ENCODE data around the gene HPCA.
A peak's percentile ranks its signal among the peaks of the same experiment; 100 is the strongest.

Gene HPCA

GRCh38 chr1:32872192-32872460 is 14.2 kb upstream of the HPCA start:
- Histone ChIP-seq H2AFZ (ENCODE audit: low read depth) (no peak overlapping the region), H3K9ac (no peak overlapping the region), H3K4me1 (ENCODE audit: low read depth, poor library complexity, severe bottlenecking) (peaks cover 5% of the 10 kb centered on the region), H3K27me3 (ENCODE audit: insufficient read depth, low read depth) (no peaks in the 10 kb centered on the region), H3K4me2 (no peak overlapping the region), H3K36me3 (ENCODE audit: insufficient read depth) (no peaks in the 10 kb centered on the region), H3K27ac (no peak overlapping the region), H3K79me2 (ENCODE audit: insufficient read depth, low read depth) (no peaks in the 10 kb centered on the region), H4K20me1 (ENCODE audit: insufficient read depth) (no peaks in the 10 kb centered on the region), H3K4me3 (IDR thresholded peaks at IDR 0.05; ENCODE audit: insufficient read depth, low read depth, low read length) (no peak overlapping the region)
- TF ChIP-seq, protein P1, sequence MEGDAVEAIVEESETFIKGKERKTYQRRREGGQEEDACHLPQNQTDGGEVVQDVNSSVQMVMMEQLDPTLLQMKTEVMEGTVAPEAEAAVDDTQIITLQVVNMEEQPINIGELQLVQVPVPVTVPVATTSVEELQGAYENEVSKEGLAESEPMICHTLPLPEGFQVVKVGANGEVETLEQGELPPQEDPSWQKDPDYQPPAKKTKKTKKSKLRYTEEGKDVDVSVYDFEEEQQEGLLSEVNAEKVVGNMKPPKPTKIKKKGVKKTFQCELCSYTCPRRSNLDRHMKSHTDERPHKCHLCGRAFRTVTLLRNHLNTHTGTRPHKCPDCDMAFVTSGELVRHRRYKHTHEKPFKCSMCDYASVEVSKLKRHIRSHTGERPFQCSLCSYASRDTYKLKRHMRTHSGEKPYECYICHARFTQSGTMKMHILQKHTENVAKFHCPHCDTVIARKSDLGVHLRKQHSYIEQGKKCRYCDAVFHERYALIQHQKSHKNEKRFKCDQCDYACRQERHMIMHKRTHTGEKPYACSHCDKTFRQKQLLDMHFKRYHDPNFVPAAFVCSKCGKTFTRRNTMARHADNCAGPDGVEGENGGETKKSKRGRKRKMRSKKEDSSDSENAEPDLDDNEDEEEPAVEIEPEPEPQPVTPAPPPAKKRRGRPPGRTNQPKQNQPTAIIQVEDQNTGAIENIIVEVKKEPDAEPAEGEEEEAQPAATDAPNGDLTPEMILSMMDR (conservative IDR thresholded peaks at IDR 0.05; ENCODE audit: low read depth, low read length) = no peak

- H3K4me1 ChIP-seq (ENCODE audit: low read depth, poor library complexity, severe bottlenecking) = peaks cover 5% of the 10 kb centered on the region
- no peak overlapping the region for H2AFZ ChIP-seq (ENCODE audit: low read depth)
- no peak overlapping the region for H3K4me3 ChIP-seq (IDR thresholded peaks at IDR 0.05; ENCODE audit: insufficient read depth, low read depth, low read length)
- H3K27me3 ChIP-seq (ENCODE audit: insufficient read depth, low read depth) = no peaks in the 10 kb centered on the region
- no peak overlapping the region for H3K27ac ChIP-seq
- H3K9ac ChIP-seq = no peak overlapping the region
- H3K4me2 ChIP-seq = no peak overlapping the region
- no peaks in the 10 kb centered on the region for H3K79me2 ChIP-seq (ENCODE audit: insufficient read depth, low read depth)
- no peaks in the 10 kb centered on the region for H3K36me3 ChIP-seq (ENCODE audit: insufficient read depth)
- no peaks in the 10 kb centered on the region for H4K20me1 ChIP-seq (ENCODE audit: insufficient read depth)
- TF ChIP-seq, protein P1 (conservative IDR thresholded peaks at IDR 0.05; ENCODE audit: low read depth, low read length) = no peak
These were observed 12.8 kb upstream of the HPCA start for GRCh38 chr1:32873484-32873883.

DNA sequence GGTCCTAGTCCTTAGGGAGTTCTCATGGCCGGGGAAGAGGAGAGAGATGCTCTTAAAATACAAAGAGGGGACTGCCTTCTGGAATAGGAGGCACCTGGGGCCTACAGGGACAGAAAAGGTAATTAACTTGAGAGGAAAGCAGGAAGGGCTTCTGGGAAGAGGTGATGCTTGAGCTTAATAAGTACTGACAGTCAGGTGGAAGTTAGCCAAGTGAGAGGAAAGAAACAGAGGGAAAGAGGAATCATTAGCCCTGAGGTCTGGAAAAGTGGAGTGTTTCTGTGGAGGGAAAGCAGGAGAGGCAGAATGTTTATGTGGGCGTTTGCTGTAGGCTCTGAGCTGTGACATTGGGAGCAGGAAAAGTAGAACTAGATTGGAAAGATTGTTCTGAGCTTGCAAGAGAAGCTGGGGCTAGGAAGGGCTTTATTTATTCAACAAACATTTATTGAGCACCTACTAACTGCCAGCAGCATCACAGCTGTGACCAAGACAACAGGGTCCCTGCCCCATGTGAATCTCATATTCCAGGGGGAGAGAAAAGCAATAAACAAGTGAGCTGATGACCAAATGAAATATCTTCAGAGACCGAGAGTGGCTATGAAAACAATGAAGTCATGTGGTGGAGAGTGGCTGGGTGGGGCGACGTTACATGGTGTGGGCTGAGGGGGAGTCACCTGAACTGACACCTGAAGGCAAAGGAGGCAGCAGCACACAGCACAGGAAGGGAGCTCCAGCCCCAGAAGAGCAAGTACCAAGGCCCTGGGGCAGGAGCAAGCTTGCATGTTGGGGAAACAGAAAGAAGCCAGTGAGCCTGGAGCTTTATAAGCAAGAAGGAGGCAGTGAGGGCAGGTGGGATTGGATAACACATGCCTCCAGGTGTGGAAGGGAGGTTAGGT is 11.2 kb upstream of the HPCA start:
- Histone ChIP-seq H3K27me3 (ENCODE audit: insufficient read depth, low read depth) (no peaks in the 10 kb centered on the region), H3K4me2 (no peak overlapping the region), H4K20me1 (ENCODE audit: insufficient read depth) (no peaks in the 10 kb centered on the region), H3K9ac (no peak overlapping the region), H3K4me1 (ENCODE audit: low read depth, poor library complexity, severe bottlenecking) (peaks cover 5% of the 10 kb centered on the region), H3K4me3 (IDR thresholded peaks at IDR 0.05; ENCODE audit: insufficient read depth, low read depth, low read length) (no peak overlapping the region), H3K79me2 (ENCODE audit: insufficient read depth, low read depth) (no peaks in the 10 kb centered on the region), H3K27ac (no peak overlapping the region), H3K36me3 (ENCODE audit: insufficient read depth) (no peaks in the 10 kb centered on the region), H2AFZ (ENCODE audit: low read depth) (no peak overlapping the region)
- TF ChIP-seq, protein P1 (conservative IDR thresholded peaks at IDR 0.05; ENCODE audit: low read depth, low read length) = no peak

DNA sequence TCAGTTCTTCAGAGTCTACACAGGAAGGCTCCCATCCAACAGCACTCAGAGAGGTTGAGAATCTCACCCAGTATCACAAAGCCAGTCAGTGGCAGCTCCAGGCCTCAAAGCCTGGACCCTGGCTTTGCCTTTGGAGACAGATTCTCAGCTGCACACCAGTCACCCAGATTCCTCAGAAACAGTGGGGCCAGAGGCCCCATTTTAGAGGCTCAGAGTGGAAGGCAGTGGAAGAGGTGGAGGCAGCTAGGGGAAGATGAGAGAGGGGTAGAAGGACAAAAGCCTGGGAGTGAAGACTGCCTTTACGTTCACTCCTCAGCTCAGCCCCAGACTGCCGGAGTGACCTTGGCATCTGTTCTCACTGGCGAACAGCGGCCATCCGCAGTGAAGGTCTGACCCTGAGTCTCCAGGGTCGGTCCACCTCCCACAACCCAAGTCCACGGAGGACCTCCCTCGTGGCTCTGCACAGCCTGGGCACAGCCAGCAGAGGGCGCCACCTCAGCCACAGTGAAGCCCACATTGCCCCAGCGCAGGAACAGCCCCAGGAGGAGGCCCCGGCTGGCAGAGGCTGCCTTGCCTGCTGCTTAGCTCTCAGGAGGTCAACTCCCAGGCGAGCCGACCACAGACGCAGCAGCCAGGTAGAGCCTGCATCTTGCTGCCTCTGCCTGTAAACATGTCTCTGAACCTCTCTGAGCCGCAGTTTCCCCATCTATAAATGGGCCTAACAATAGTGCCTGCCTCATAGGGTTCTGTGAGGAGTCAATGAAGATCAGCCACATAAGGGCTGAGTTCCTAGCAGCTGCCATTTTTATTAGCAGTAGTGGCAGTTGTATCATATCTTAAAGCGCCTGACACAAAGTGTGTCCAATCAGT is 9.7 kb upstream of the HPCA start:
- Histone ChIP-seq H3K36me3 (ENCODE audit: insufficient read depth) (no peaks in the 10 kb centered on the region), H3K9ac (no peak overlapping the region)

More for the DNA sequence above, 9.7 kb upstream of the HPCA start:
- peaks cover 5% of the 10 kb centered on the region for H3K4me1 ChIP-seq (ENCODE audit: low read depth, poor library complexity, severe bottlenecking)
- no peaks in the 10 kb centered on the region for H4K20me1 ChIP-seq (ENCODE audit: insufficient read depth)
- H3K4me2 ChIP-seq = no peak overlapping the region
- H3K4me3 ChIP-seq (IDR thresholded peaks at IDR 0.05; ENCODE audit: insufficient read depth, low read depth, low read length) = no peak overlapping the region
- H3K27me3 ChIP-seq (ENCODE audit: insufficient read depth, low read depth) = no peaks in the 10 kb centered on the region
- TF ChIP-seq, protein P1 (conservative IDR thresholded peaks at IDR 0.05; ENCODE audit: low read depth, low read length) = peak; percentile 95
- no peak overlapping the region for H3K27ac ChIP-seq
- H2AFZ ChIP-seq (ENCODE audit: low read depth) = no peak overlapping the region
- no peaks in the 10 kb centered on the region for H3K79me2 ChIP-seq (ENCODE audit: insufficient read depth, low read depth)
